Keratinocyte (primary cell): ENCODE results near the gene HOXD1. TPM values are rescaled to one million over a fixed set of nuclear protein-coding genes. Genes with fewer than 3 reads are reported as not detected.

ENCODE experiments used
- DNase-seq: peaks from one replicate; pipeline ENCODE4 v3.0.0-alpha.2; 2011; ENCODE audit warnings: low read depth, missing footprints, low spot score
- FAIRE-seq: peaks from 2 replicates; lab custom pipeline; 2011; peaks lifted over from hg19 to GRCh38; lab: Jason Lieb, UNC
- H2AFZ ChIP-seq: 2 replicates; pipeline ENCODE4 v1.6.0; 2012; ENCODE audit warnings: low read length, control low read depth, inconsistent platforms; ENCODE audit not compliant: control insufficient read depth
- H3K27ac ChIP-seq: 2 replicates; pipeline ENCODE4 v1.5.1; 2011; ENCODE audit warnings: low read length; ENCODE audit not compliant: control insufficient read depth, insufficient read depth
- H3K27me3 ChIP-seq: 3 replicates; pipeline ENCODE4 v1.6.0; 2011; ENCODE audit warnings: low read length; ENCODE audit not compliant: control insufficient read depth, insufficient read depth; ENCODE audit errors: extremely low read depth
- H3K36me3 ChIP-seq, 2 experiments: 2 replicates in 1 of 2; 3 replicates in 1 of 2; pipeline ENCODE4 v1.5.1; 2011; ENCODE audit warnings: low read length in 2 of 2, mild to moderate bottlenecking in 1 of 2; ENCODE audit not compliant: control insufficient read depth in 2 of 2, insufficient read depth in 2 of 2; ENCODE audit errors: extremely low read depth in 1 of 2
- H3K4me1 ChIP-seq: 3 replicates; pipeline ENCODE4 v1.5.1; 2011; ENCODE audit warnings: low read length; ENCODE audit not compliant: control insufficient read depth, insufficient read depth; ENCODE audit errors: extremely low read depth
- H3K4me2 ChIP-seq: 3 replicates; pipeline ENCODE4 v1.6.0; 2011; ENCODE audit warnings: low read depth, low read length; ENCODE audit not compliant: control insufficient read depth, insufficient read depth; ENCODE audit errors: extremely low read depth
- H3K4me3 ChIP-seq, 3 experiments: fragments of 200-600 bp in 1 of 3; sonication (generic) in 1 of 3; 2 replicates in 2 of 3; 3 replicates in 1 of 3; pipeline ENCODE4 v1.5.1; 2011 to 2016; ENCODE audit warnings: low read length in 3 of 3, mild to moderate bottlenecking in 3 of 3, control low read depth in 2 of 3, inconsistent platforms in 1 of 3, low read depth in 1 of 3, mixed read lengths in 1 of 3, mixed run types in 1 of 3, moderate library complexity in 1 of 3; ENCODE audit not compliant: control insufficient read depth in 2 of 3, insufficient read depth in 2 of 3; ENCODE audit errors: extremely low read depth in 1 of 3
- H3K79me2 ChIP-seq: 2 replicates; pipeline ENCODE4 v1.6.0; 2012; ENCODE audit warnings: low read length; ENCODE audit not compliant: control insufficient read depth, insufficient read depth
- H3K9ac ChIP-seq: 3 replicates; pipeline ENCODE4 v1.6.0; 2011; ENCODE audit warnings: low read length; ENCODE audit not compliant: control insufficient read depth, insufficient read depth; ENCODE audit errors: extremely low read depth
- H3K9me1 ChIP-seq: 3 replicates; pipeline ENCODE4 v1.6.0; 2011; ENCODE audit warnings: low read length; ENCODE audit not compliant: control insufficient read depth, insufficient read depth; ENCODE audit errors: extremely low read depth
- H3K9me3 ChIP-seq: 2 replicates; pipeline ENCODE4 v1.5.1; 2012; ENCODE audit warnings: low read depth, low read length; ENCODE audit not compliant: control insufficient read depth
- H4K20me1 ChIP-seq: 3 replicates; pipeline ENCODE4 v1.6.0; 2011; ENCODE audit warnings: low read length; ENCODE audit not compliant: control insufficient read depth, insufficient read depth; ENCODE audit errors: extremely low read depth
- CTCF ChIP-seq, 3 experiments: IDR thresholded peaks in 1 of 3; conservative IDR thresholded peaks in 1 of 3; optimal IDR thresholded peaks in 1 of 3; 2 replicates in 2 of 3; 3 replicates in 1 of 3; pipeline versions ENCODE3 to v1.5.1; 2011; ENCODE audit warnings: low read length in 3 of 3, mild to moderate bottlenecking in 3 of 3, moderate library complexity in 2 of 3, control low read depth in 1 of 3, inconsistent platforms in 1 of 3; ENCODE audit not compliant: insufficient read depth in 2 of 3; ENCODE audit errors: extremely low read depth in 1 of 3
- EZH2 ChIP-seq: IDR thresholded peaks from one replicate; pipeline ENCODE4 v1.6.1; 2012; ENCODE audit warnings: inconsistent platforms, mild to moderate bottlenecking, low read length, moderate library complexity
- dilution Hi-C: fragments of 300-500 bp; cut with MboI; formaldehyde crosslinking; loops from one replicate; pipeline ENCODE4 v1.7.0; 2020; ENCODE audit warnings: low sequenced_read_pairs; ENCODE audit not compliant: extremely low pct_ligation_motif_present
- polyA plus RNA-seq, 5 experiments: library from polyadenylated mRNA; depleted of rRNA in 3 of 5; stranded (reverse) in 3 of 5; stranded (forward) in 1 of 5; unstranded in 1 of 5; fragments of >200 nt; gene quantifications; 1 replicate in 1 of 5; 2 replicates in 3 of 5; 3 replicates in 1 of 5; pipeline versions ENCODE4 v1.2.1 to v1.2.3, GENCODE V29; 2011 to 2012; ENCODE audit warnings: missing spikeins in 2 of 5, low read depth in 1 of 5, low replicate concordance in 1 of 5

Gene HOXD1
- polyA plus RNA-seq, 1 donor (not counting 4 experiments of a cell fraction or from before 2014, with no cell fraction given) = not detected

DNA sequence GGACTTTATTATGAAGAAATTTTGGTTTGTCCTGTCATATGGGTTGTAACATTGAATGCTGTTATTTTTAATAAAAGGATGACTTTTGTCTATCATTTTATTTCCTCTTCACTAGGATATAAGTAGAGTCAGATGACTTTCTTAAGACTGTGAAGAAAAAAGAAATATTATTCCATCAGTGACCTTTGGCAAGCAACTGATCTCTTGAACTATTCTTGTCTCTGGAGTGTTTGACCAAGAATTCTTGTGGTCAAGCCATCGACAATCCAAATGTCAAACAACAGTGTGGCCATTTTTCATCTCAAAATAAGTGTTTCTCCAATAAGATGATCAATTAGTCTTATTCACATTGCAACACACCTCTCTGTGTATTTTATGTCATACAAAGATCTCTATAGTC is 24.9 kb downstream of the HOXD1 start:
- Histone ChIP-seq H2AFZ (no peak overlapping the region), H3K9me1 (no peaks in the 10 kb centered on the region), H3K9ac (no peak overlapping the region), H3K27me3 (peaks cover 7% of the 10 kb centered on the region), H4K20me1 (no peaks in the 10 kb centered on the region), H3K4me1 (no peaks in the 10 kb centered on the region), H3K36me3 (no peaks in the 10 kb centered on the region), H3K79me2 (no peaks in the 10 kb centered on the region), H3K4me2 (no peak overlapping the region), H3K27ac (no peak overlapping the region), H3K4me3 (no peak overlapping the region), H3K9me3 (no peaks in the 10 kb centered on the region)
- no peak for DNase-seq
- no peak for TF ChIP-seq EZH2
- dilution Hi-C loops = no loop called here
- no peak for FAIRE-seq

GRCh38 chr2:176227874-176228273 is 39.4 kb downstream of the HOXD1 start:
- dilution Hi-C loops = no loop called here
- H3K9me3 ChIP-seq = no peaks in the 10 kb centered on the region
- no peak for FAIRE-seq
- TF ChIP-seq CTCF (optimal IDR thresholded peaks at IDR 0.05 in 1 of 3, IDR thresholded peaks at IDR 0.05 in 1 of 3, conservative IDR thresholded peaks at IDR 0.05 in 1 of 3; ENCODE audit: extremely low read depth in 1 of 3, insufficient read depth in 2 of 3, low read length in 3 of 3) (no peak), EZH2 (no peak)
- no peak overlapping the region for H3K4me2 ChIP-seq
- H3K79me2 ChIP-seq = no peaks in the 10 kb centered on the region
- H3K9ac ChIP-seq = no peak overlapping the region
- peaks cover 6% of the 10 kb centered on the region for H3K27me3 ChIP-seq
- no peaks in the 10 kb centered on the region for H4K20me1 ChIP-seq
- no peak overlapping the region for H3K4me3 ChIP-seq
- no peak overlapping the region for H3K27ac ChIP-seq
- H3K36me3 ChIP-seq = no peaks in the 10 kb centered on the region
- H3K9me1 ChIP-seq = no peaks in the 10 kb centered on the region
- no peak overlapping the region for H2AFZ ChIP-seq
- DNase-seq = no peak
- H3K4me1 ChIP-seq = no peaks in the 10 kb centered on the region

GRCh38 chr2:176234156-176234555 is 45.7 kb downstream of the HOXD1 start:
- no peaks in the 10 kb centered on the region for H3K4me1 ChIP-seq
- H3K79me2 ChIP-seq = no peaks in the 10 kb centered on the region
- dilution Hi-C loops = no loop called here
- no peaks in the 10 kb centered on the region for H3K9me1 ChIP-seq
- H3K4me3 ChIP-seq = no peak overlapping the region
- FAIRE-seq (no peak), DNase-seq (no peak)
- H3K9me3 ChIP-seq = no peaks in the 10 kb centered on the region
- no peak overlapping the region for H2AFZ ChIP-seq
- H3K4me2 ChIP-seq = no peak overlapping the region
- H3K36me3 ChIP-seq = no peaks in the 10 kb centered on the region
- peaks cover 3% of the 10 kb centered on the region for H3K27me3 ChIP-seq
- H3K27ac ChIP-seq = no peak overlapping the region
- TF ChIP-seq EZH2 (no peak), CTCF (optimal IDR thresholded peaks at IDR 0.05 in 1 of 3, IDR thresholded peaks at IDR 0.05 in 1 of 3, conservative IDR thresholded peaks at IDR 0.05 in 1 of 3; ENCODE audit: extremely low read depth in 1 of 3, insufficient read depth in 2 of 3, low read length in 3 of 3) (no peak)
- H3K9ac ChIP-seq = no peak overlapping the region
- no peaks in the 10 kb centered on the region for H4K20me1 ChIP-seq
